ENCODE results near the gene SAMD9L. TPM values are rescaled to one million over a fixed set of nuclear protein-coding genes. Genes with fewer than 3 reads are reported as not detected.

Gene SAMD9L
- polyA plus RNA-seq, 3 donors = 12.5 to 31.8 (median 18.6) TPM

DNA sequence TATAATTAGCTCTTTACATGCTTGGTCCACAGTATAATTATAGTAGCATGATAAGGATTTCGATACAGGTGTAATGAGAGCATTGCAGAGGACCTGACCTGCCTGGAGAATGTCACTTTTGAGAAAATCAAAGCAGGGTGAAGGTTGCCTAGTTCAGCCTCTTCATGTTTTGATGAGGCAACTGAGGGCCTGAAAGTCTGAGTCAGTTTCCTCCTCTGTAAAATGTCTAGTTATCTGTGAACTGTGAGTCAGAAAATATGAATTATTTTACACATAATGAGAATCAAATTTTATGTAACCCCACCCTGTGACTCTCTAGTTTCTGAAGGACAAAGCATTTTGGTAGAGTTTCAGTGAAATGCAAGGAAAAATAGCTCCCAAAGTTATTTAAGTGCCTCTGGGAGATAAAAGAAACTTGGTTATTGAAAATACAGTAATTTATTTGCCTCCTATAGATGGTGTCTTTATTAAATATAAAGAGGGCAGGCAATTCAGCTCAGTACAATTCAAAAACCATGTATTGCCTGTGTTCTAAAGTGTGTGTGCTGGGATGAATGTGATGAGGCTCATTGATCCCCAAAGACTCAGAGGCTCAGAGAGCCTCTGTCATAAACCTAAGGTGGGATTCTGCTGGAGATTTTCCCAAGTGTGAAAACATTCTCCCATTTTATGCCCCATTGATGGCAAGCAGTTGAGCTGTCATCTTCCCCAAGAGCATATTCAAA lies 37.3 kb upstream of the SAMD9L start:
- no peaks in the 10 kb centered on the region for H3K9me3 ChIP-seq (replicated peaks in 1 of 2; ENCODE audit: control insufficient read depth in 1 of 2, insufficient read depth in 1 of 2, low read length in 2 of 2)
- H3K4me1 Mint-ChIP-seq = no peaks in the 10 kb centered on the region
- no CpG with 5 or more reads among the region's 1 CpG for WGBS (ENCODE audit: insufficient coverage)

DNA sequence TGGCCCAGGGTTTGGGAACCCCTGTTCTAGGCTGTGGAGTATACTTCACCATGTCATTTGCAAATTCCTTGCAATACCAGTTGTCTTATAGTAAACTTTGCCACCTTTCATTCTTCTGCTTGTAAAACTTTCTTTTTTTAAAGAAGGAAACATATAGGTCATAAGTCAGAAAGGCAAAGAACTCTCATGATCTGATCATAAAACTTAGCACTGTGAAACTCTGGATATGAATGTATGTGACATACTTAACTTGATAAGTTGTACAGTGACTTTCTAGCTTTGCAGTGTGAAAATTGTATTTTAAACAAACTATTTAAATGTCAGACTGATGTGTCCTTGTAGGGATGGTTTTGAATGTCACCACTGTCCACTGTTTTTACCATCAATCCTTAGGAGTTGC lies 31.0 kb upstream of the SAMD9L start:
- peaks cover 0 to 3% of the 10 kb centered on the region in 2 donors for H3K9me3 ChIP-seq (replicated peaks in 1 of 2; ENCODE audit: control insufficient read depth in 1 of 2, insufficient read depth in 1 of 2, low read length in 2 of 2)
- TF ChIP-seq, protein P1, sequence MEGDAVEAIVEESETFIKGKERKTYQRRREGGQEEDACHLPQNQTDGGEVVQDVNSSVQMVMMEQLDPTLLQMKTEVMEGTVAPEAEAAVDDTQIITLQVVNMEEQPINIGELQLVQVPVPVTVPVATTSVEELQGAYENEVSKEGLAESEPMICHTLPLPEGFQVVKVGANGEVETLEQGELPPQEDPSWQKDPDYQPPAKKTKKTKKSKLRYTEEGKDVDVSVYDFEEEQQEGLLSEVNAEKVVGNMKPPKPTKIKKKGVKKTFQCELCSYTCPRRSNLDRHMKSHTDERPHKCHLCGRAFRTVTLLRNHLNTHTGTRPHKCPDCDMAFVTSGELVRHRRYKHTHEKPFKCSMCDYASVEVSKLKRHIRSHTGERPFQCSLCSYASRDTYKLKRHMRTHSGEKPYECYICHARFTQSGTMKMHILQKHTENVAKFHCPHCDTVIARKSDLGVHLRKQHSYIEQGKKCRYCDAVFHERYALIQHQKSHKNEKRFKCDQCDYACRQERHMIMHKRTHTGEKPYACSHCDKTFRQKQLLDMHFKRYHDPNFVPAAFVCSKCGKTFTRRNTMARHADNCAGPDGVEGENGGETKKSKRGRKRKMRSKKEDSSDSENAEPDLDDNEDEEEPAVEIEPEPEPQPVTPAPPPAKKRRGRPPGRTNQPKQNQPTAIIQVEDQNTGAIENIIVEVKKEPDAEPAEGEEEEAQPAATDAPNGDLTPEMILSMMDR (IDR thresholded peaks at IDR 0.05) = no peak
- no peak overlapping the region for H3K27ac Mint-ChIP-seq
- no peak for DNase-seq
- no peaks in the 10 kb centered on the region for H3K36me3 ChIP-seq (replicated peaks in 1 of 2; ENCODE audit: control insufficient read depth in 1 of 2, insufficient read depth in 2 of 2, low read length in 2 of 2)
- no peak overlapping the region for H3K4me3 Mint-ChIP-seq
- H3K79me2 ChIP-seq (ENCODE audit: insufficient read depth, low read length) = no peaks in the 10 kb centered on the region
- peaks cover 3 to 7% (median 6%) of the 10 kb centered on the region in 3 donors for H3K27me3 Mint-ChIP-seq (ENCODE audit: low read depth in 3 of 3)
- no peak overlapping the region for H3K4me3 ChIP-seq (replicated peaks in 1 of 3; ENCODE audit: low read depth in 2 of 3, low read length in 3 of 3)
- H3K36me3 Mint-ChIP-seq = no peaks in the 10 kb centered on the region
- H4K20me1 ChIP-seq (ENCODE audit: insufficient read depth, low read length) = no peaks in the 10 kb centered on the region
- no peaks in the 10 kb centered on the region for H3K4me1 ChIP-seq (ENCODE audit: control insufficient read depth in 1 of 2, insufficient read depth in 2 of 2, low read length in 2 of 2)
- H3K4me2 ChIP-seq (replicated peaks; ENCODE audit: extremely low read depth, low read length, poor library complexity, severe bottlenecking) = no peak overlapping the region
- H3K9me3 Mint-ChIP-seq = peaks cover 0 to 6% (median 1%) of the 10 kb centered on the region in 7 donors
- intact Hi-C loops (cut with micrococcal nuclease) = no loop called here
- no peak overlapping the region for H2AFZ ChIP-seq (ENCODE audit: insufficient read depth, low read depth, low read length, poor library complexity, severe bottlenecking)
- peaks cover 0 to 9% of the 10 kb centered on the region in 2 donors for H3K27me3 ChIP-seq (ENCODE audit: control insufficient read depth in 2 of 2, insufficient read depth in 2 of 2, low read length in 2 of 2)
- no peak overlapping the region for H3K9ac ChIP-seq (ENCODE audit: insufficient read depth, low read length, poor library complexity, severe bottlenecking)
- peaks cover 2% of the 10 kb centered on the region for H3K4me1 Mint-ChIP-seq
- H3K27ac ChIP-seq (ENCODE audit: low read depth in 1 of 2, low read length in 2 of 2) = no peak overlapping the region

More for the DNA sequence above, 37.3 kb upstream of the SAMD9L start:
- Histone ChIP-seq H3K4me3 (replicated peaks in 1 of 3; ENCODE audit: low read depth in 2 of 3, low read length in 3 of 3) (no peak overlapping the region), H3K27ac (ENCODE audit: low read depth in 1 of 2, low read length in 2 of 2) (no peak overlapping the region), H3K9ac (ENCODE audit: insufficient read depth, low read length, poor library complexity, severe bottlenecking) (no peak overlapping the region), H3K4me1 (ENCODE audit: control insufficient read depth in 1 of 2, insufficient read depth in 2 of 2, low read length in 2 of 2) (no peaks in the 10 kb centered on the region), H4K20me1 (ENCODE audit: insufficient read depth, low read length) (no peaks in the 10 kb centered on the region), H3K79me2 (ENCODE audit: insufficient read depth, low read length) (no peaks in the 10 kb centered on the region), H3K27me3 (ENCODE audit: control insufficient read depth in 2 of 2, insufficient read depth in 2 of 2, low read length in 2 of 2) (peaks cover 2 to 28% of the 10 kb centered on the region in 2 donors), H2AFZ (ENCODE audit: insufficient read depth, low read depth, low read length, poor library complexity, severe bottlenecking) (no peak overlapping the region), H3K36me3 (replicated peaks in 1 of 2; ENCODE audit: control insufficient read depth in 1 of 2, insufficient read depth in 2 of 2, low read length in 2 of 2) (no peaks in the 10 kb centered on the region), H3K4me2 (replicated peaks; ENCODE audit: extremely low read depth, low read length, poor library complexity, severe bottlenecking) (no peak overlapping the region)
- Mint-ChIP-seq H3K27ac (no peak overlapping the region), H3K27me3 (ENCODE audit: low read depth in 3 of 3) (peaks cover 7 to 14% (median 10%) of the 10 kb centered on the region in 3 donors), H3K9me3 (no peaks in the 10 kb centered on the region), H3K36me3 (no peaks in the 10 kb centered on the region), H3K4me3 (peak overlapping the region in 1 of 2 donors; percentile 5)
- TF ChIP-seq, protein P1 (IDR thresholded peaks at IDR 0.05) = no peak
- peak in 1 of 3 donors; percentile 28 for DNase-seq
- intact Hi-C loops (cut with micrococcal nuclease) = no loop called here
